ENCODE measurements around the gene KLK14. TPM values are rescaled to one million over a fixed set of nuclear protein-coding genes. Genes with fewer than 3 reads are reported as not detected.

The KLK14 gene
- total RNA-seq, 2 experiments from 2014 or later: 0.84 TPM; not detected in 1

DNA sequence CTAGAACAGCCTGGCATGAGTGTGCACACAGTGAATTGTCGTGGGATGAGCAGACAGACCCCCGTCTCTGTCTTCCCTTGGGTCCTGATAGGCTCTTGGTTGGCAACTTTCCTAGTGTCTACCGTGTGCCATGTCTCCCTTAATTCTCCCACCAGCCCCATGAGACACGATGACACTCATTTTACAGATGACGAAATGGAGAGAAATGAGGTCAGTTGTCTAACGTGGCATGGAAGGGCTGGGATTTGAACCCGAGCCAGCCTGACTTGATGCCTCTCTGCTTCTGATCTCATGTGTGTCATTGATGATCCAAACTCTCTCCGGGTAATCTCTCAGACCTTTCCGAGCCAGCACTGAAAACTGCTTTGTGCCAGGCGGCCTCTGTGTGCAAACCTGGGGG, 8.4 kb upstream of the KLK14 start:
- no peak overlapping the region for H3K27ac ChIP-seq (ENCODE audit: low read depth, low read length, poor library complexity, severe bottlenecking)
- H4K20me1 ChIP-seq (ENCODE audit: insufficient read depth, low read length): no peaks in the 10 kb centered on the region
- H3K79me2 ChIP-seq (ENCODE audit: insufficient read depth, low read depth, low read length): no peaks in the 10 kb centered on the region
- H3K9me2 ChIP-seq (ENCODE audit: insufficient read depth, low read length): no peaks in the 10 kb centered on the region
- no peak for DNase-seq (ENCODE audit: low spot score)
- TF ChIP-seq, protein P1, sequence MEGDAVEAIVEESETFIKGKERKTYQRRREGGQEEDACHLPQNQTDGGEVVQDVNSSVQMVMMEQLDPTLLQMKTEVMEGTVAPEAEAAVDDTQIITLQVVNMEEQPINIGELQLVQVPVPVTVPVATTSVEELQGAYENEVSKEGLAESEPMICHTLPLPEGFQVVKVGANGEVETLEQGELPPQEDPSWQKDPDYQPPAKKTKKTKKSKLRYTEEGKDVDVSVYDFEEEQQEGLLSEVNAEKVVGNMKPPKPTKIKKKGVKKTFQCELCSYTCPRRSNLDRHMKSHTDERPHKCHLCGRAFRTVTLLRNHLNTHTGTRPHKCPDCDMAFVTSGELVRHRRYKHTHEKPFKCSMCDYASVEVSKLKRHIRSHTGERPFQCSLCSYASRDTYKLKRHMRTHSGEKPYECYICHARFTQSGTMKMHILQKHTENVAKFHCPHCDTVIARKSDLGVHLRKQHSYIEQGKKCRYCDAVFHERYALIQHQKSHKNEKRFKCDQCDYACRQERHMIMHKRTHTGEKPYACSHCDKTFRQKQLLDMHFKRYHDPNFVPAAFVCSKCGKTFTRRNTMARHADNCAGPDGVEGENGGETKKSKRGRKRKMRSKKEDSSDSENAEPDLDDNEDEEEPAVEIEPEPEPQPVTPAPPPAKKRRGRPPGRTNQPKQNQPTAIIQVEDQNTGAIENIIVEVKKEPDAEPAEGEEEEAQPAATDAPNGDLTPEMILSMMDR (conservative IDR thresholded peaks at IDR 0.05; ENCODE audit: low read length): no peak
- TF ChIP-seq EZH2phosphoT487 (IDR thresholded peaks at IDR 0.05; ENCODE audit: borderline replicate concordance, low read depth, low read length): no peak
- POLR2A ChIA-PET: no interaction called here
- no peaks in the 10 kb centered on the region for H3K9me3 ChIP-seq (ENCODE audit: low read length)
- H3K4me1 ChIP-seq (ENCODE audit: insufficient read depth, low read length, poor library complexity, severe bottlenecking): no peaks in the 10 kb centered on the region
- no peaks in the 10 kb centered on the region; the same call in 1 of the 2 replicates for H3K36me3 ChIP-seq (ENCODE audit: insufficient read depth, low read length)
- CTCF ChIA-PET (ENCODE audit: unreplicated experiment): no interaction called here
- intact Hi-C loops (cut with micrococcal nuclease; ENCODE audit: unreplicated experiment): no loop called here
- no peak overlapping the region for H3K4me2 ChIP-seq (ENCODE audit: low read length)
- BruUV-seq (replicated peaks): no TSS peak
- H3K4me3 ChIP-seq (ENCODE audit: low read depth, low read length, poor library complexity, severe bottlenecking): no peak overlapping the region
- no peak overlapping the region for H2AFZ ChIP-seq (ENCODE audit: low read length)

DNA sequence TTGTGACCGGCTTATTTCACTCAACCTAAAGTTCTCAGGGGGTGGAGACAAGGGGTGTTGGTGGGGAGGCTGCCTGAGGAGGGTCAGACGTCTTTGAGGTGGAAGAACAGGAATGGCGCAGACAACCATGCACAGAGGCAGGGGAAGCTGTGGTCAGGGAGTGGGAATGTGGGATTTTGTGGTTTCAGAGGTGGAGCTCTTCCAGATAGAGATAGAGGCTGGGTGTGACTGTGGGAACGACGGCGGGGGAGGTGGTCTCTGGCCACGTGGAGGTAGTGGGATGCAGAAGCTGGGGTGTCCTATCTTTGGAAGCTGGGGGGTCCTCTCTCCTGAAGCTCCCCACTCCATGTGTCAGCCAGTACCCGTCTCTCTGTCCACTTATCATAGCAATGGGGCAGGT, 7.8 kb upstream of the KLK14 start:
- H3K79me2 ChIP-seq (ENCODE audit: insufficient read depth, low read depth, low read length): no peaks in the 10 kb centered on the region
- intact Hi-C loops (cut with micrococcal nuclease; ENCODE audit: unreplicated experiment): no loop called here
- DNase-seq (ENCODE audit: low spot score): no peak
- H3K4me1 ChIP-seq (ENCODE audit: insufficient read depth, low read length, poor library complexity, severe bottlenecking): no peaks in the 10 kb centered on the region
- CTCF ChIA-PET (ENCODE audit: unreplicated experiment): no interaction called here
- no peak overlapping the region for H3K4me3 ChIP-seq (ENCODE audit: low read depth, low read length, poor library complexity, severe bottlenecking)
- H3K4me2 ChIP-seq (ENCODE audit: low read length): no peak overlapping the region
- no peaks in the 10 kb centered on the region for H4K20me1 ChIP-seq (ENCODE audit: insufficient read depth, low read length)
- no peaks in the 10 kb centered on the region for H3K9me2 ChIP-seq (ENCODE audit: insufficient read depth, low read length)
- no TSS peak for BruUV-seq (replicated peaks)
- POLR2A ChIA-PET: no interaction called here
- no peak overlapping the region for H2AFZ ChIP-seq (ENCODE audit: low read length)
- no peak overlapping the region for H3K27ac ChIP-seq (ENCODE audit: low read depth, low read length, poor library complexity, severe bottlenecking)
- H3K36me3 ChIP-seq (ENCODE audit: insufficient read depth, low read length): no peaks in the 10 kb centered on the region; the same call in 1 of the 2 replicates
- H3K9me3 ChIP-seq (ENCODE audit: low read length): no peaks in the 10 kb centered on the region
- TF ChIP-seq, protein P1 (conservative IDR thresholded peaks at IDR 0.05; ENCODE audit: low read length): no peak
- TF ChIP-seq EZH2phosphoT487 (IDR thresholded peaks at IDR 0.05; ENCODE audit: borderline replicate concordance, low read depth, low read length): no peak

DNA sequence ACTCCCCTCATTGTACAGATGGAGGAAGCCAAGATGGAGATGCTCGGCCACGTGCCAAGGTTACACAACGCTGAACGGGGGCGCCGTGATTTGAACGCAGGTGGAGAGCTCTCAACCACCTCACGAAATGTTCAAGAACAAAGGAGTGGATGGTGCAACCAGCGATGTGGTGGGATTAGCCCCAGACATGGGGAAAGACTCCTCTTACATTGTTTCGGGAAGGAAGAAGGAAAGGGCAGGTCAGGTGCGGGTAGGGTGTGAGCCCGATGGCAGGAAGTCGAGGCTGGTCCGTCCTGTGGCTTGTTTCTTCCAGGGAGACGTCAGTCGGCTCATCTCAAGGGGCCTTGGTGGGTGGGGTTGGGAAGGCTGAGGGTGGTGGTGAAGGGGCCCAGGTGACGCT, 7.1 kb upstream of the KLK14 start:
- no TSS peak for BruUV-seq (replicated peaks)
- Histone ChIP-seq H3K79me2 (ENCODE audit: insufficient read depth, low read depth, low read length) (no peaks in the 10 kb centered on the region), H3K4me3 (ENCODE audit: low read depth, low read length, poor library complexity, severe bottlenecking) (no peak overlapping the region), H3K9me2 (ENCODE audit: insufficient read depth, low read length) (no peaks in the 10 kb centered on the region), H3K4me2 (ENCODE audit: low read length) (no peak overlapping the region), H3K9me3 (ENCODE audit: low read length) (no peaks in the 10 kb centered on the region), H3K27ac (ENCODE audit: low read depth, low read length, poor library complexity, severe bottlenecking) (no peak overlapping the region), H3K4me1 (ENCODE audit: insufficient read depth, low read length, poor library complexity, severe bottlenecking) (no peaks in the 10 kb centered on the region), H2AFZ (ENCODE audit: low read length) (no peak overlapping the region), H4K20me1 (ENCODE audit: insufficient read depth, low read length) (no peaks in the 10 kb centered on the region), H3K36me3 (ENCODE audit: insufficient read depth, low read length) (no peaks in the 10 kb centered on the region)
- CTCF ChIA-PET (ENCODE audit: unreplicated experiment): no interaction called here
- no peak for DNase-seq (ENCODE audit: low spot score)
- intact Hi-C loops (cut with micrococcal nuclease; ENCODE audit: unreplicated experiment): no loop called here
- POLR2A ChIA-PET: no interaction called here
- TF ChIP-seq, protein P1 (conservative IDR thresholded peaks at IDR 0.05; ENCODE audit: low read length): no peak
- TF ChIP-seq EZH2phosphoT487 (IDR thresholded peaks at IDR 0.05; ENCODE audit: borderline replicate concordance, low read depth, low read length): no peak

Data from OCI-LY7 (cell line).